Neuron (in vitro differentiated cells): ENCODE measurements around the gene LRP1.
A peak's percentile ranks its signal among the peaks of the same experiment; 100 is the strongest.

Experiments
- H2AFZ ChIP-seq: one replicate; pipeline ENCODE4 v1.6.1; 2013; ENCODE audit warnings: low read depth, mild to moderate bottlenecking, inconsistent platforms, low read length, moderate library complexity
- H3K27me3 ChIP-seq: one replicate; pipeline ENCODE4 v1.6.1; 2013; ENCODE audit warnings: low read length; ENCODE audit not compliant: insufficient read depth
- H3K36me3 ChIP-seq: one replicate; pipeline ENCODE4 v1.6.1; 2013; ENCODE audit warnings: low read length; ENCODE audit not compliant: insufficient read depth
- H3K4me1 ChIP-seq: one replicate; pipeline ENCODE4 v1.6.1; 2013; ENCODE audit warnings: low read length; ENCODE audit not compliant: insufficient read depth
- H3K4me3 ChIP-seq: 2 replicates; pipeline ENCODE4 v1.5.1; 2013; ENCODE audit warnings: mild to moderate bottlenecking, low read length, moderate library complexity
- H3K9me3 ChIP-seq: one replicate; pipeline ENCODE4 v1.6.1; 2013; ENCODE audit warnings: low read length

The LRP1 gene

DNA sequence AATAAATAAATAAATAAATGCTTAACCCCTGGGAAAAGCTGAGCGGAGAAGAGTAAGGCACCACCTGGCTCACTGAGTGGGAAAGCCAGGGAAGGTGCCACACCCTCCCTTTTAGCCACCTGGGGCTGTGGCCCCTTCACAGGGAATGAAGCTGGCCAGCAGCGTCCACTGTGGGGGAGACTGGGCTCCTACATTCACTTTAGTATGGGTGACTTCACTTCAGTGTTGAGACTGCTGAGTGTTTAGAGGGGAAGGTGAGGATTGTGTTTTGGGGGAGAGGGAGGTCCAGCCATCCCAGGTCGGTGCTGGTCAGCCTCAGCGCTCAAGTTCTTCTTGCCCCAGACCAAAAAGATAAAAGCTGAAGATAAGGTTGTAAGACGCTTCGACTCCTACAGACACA, 37.8 kb upstream of the LRP1 start:
- Histone ChIP-seq H3K4me3 (peak overlapping the region; percentile 91), H3K9me3 (no peaks in the 10 kb centered on the region), H3K36me3 (peaks cover 33% of the 10 kb centered on the region), H3K27me3 (no peaks in the 10 kb centered on the region), H2AFZ (no peak overlapping the region), H3K4me1 (peaks cover 52% of the 10 kb centered on the region)

DNA sequence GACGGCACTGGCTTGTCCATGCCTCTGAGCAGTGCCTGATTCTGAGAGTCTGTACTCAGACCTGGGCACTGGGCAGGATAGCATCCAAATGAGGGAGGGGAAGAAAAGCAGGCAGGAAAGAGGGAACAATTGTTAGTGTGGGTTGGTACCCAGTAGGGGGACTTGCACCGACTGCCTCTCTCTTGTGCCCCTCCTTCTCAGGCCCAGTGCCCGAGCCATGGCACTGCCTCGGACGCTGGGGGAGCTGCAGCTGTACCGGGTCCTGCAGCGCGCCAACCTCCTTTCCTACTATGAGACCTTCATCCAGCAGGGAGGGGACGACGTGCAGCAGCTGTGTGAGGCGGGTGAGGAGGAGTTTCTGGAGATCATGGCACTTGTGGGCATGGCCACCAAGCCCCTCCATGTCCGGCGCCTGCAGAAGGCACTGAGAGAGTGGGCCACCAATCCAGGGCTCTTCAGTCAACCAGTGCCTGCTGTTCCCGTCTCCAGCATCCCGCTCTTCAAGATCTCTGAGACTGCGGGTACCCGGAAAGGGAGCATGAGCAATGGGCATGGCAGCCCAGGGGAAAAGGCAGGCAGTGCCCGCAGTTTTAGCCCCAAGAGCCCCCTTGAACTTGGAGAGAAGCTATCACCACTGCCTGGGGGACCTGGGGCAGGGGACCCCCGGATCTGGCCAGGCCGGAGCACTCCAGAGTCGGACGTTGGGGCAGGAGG, 37.2 kb upstream of the LRP1 start:
- H3K27me3 ChIP-seq: no peaks in the 10 kb centered on the region
- peaks cover 48% of the 10 kb centered on the region for H3K4me1 ChIP-seq
- peaks cover 39% of the 10 kb centered on the region for H3K36me3 ChIP-seq
- H2AFZ ChIP-seq: no peak overlapping the region
- peak overlapping the region; percentile 91 for H3K4me3 ChIP-seq
- H3K9me3 ChIP-seq: no peaks in the 10 kb centered on the region

DNA sequence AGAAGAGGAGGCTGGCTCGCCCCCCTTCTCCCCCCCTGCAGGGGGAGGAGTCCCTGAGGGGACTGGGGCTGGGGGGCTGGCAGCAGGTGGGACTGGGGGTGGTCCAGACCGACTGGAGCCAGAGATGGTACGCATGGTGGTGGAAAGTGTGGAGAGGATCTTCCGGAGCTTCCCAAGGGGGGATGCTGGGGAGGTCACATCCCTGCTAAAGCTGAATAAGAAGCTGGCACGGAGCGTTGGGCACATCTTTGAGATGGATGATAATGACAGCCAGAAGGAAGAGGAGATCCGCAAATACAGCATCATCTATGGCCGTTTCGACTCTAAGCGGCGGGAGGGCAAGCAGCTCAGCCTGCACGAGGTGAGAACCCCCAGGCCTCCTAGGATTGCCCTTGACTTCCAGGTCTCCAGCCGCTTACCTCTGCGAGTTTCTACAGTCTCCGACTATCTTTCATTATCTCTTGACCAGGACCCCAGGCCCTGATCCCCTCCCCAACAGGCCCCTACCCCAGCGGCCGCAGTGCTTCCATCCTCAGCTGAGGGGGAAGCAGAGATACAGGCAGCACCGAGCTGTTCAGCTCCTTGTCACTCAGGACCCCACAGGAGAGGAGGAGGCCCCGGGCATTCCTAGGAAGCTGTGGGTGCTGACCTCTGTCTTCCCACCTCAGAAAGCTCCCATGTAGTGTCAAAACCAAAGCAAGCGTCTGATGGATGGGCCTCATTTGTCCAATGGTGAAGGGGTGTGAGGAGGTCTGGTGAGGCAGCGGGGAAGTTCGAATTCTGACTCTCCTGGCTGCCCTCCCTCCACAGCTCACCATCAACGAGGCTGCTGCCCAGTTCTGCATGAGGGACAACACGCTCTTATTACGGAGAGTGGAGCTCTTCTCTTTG, 36.4 kb upstream of the LRP1 start:
- H3K9me3 ChIP-seq: no peaks in the 10 kb centered on the region
- H3K4me3 ChIP-seq: no peak overlapping the region
- no peak overlapping the region for H2AFZ ChIP-seq
- H3K36me3 ChIP-seq: peaks cover 46% of the 10 kb centered on the region
- H3K4me1 ChIP-seq: peaks cover 43% of the 10 kb centered on the region
- H3K27me3 ChIP-seq: no peaks in the 10 kb centered on the region

DNA sequence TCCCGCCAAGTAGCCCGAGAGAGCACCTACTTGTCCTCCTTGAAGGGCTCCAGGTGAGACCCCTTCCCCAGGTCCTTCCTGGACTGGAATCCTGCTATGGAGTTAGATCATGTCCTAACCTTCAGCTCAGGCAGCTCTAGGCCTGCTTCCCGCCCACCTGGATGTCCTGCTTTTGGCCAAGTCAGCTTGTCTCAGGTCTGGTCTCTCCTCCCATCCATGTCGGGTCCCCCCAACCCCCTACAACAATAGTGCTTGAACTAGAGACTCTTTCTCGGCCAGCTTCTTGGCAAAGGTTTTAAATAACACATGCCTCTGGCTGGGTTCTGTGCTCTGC, 35.8 kb upstream of the LRP1 start:
- peaks cover 47% of the 10 kb centered on the region for H3K36me3 ChIP-seq
- H3K9me3 ChIP-seq: no peaks in the 10 kb centered on the region
- no peak overlapping the region for H3K4me3 ChIP-seq
- no peak overlapping the region for H2AFZ ChIP-seq
- no peaks in the 10 kb centered on the region for H3K27me3 ChIP-seq
- H3K4me1 ChIP-seq: peaks cover 41% of the 10 kb centered on the region

DNA sequence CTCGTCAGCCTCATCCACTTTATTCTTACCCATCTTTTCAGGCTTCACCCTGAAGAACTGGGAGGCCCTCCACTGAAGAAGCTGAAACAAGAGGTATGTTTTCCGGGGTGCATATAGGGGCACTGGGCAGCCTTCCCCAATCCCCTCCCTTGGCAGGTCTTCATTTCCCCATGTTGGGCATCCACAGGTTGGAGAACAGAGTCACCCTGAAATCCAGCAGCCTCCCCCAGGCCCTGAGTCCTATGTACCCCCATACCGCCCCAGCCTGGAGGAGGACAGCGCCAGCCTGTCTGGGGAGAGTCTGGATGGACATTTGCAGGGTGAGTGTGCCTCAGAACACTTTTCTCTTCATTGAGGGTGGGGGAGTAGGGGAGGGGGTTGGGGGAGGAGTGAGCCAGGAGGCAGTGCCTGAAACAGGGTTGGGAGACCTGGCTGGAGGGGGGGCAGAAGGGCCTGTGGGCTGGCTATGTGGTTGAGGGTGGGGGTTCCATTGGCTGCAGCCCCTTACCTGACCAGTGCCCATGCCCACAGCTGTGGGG, 35.3 kb upstream of the LRP1 start:
- H2AFZ ChIP-seq: no peak overlapping the region
- peaks cover 47% of the 10 kb centered on the region for H3K36me3 ChIP-seq
- H3K27me3 ChIP-seq: no peaks in the 10 kb centered on the region
- H3K9me3 ChIP-seq: no peaks in the 10 kb centered on the region
- no peak overlapping the region for H3K4me3 ChIP-seq
- H3K4me1 ChIP-seq: peaks cover 39% of the 10 kb centered on the region

DNA sequence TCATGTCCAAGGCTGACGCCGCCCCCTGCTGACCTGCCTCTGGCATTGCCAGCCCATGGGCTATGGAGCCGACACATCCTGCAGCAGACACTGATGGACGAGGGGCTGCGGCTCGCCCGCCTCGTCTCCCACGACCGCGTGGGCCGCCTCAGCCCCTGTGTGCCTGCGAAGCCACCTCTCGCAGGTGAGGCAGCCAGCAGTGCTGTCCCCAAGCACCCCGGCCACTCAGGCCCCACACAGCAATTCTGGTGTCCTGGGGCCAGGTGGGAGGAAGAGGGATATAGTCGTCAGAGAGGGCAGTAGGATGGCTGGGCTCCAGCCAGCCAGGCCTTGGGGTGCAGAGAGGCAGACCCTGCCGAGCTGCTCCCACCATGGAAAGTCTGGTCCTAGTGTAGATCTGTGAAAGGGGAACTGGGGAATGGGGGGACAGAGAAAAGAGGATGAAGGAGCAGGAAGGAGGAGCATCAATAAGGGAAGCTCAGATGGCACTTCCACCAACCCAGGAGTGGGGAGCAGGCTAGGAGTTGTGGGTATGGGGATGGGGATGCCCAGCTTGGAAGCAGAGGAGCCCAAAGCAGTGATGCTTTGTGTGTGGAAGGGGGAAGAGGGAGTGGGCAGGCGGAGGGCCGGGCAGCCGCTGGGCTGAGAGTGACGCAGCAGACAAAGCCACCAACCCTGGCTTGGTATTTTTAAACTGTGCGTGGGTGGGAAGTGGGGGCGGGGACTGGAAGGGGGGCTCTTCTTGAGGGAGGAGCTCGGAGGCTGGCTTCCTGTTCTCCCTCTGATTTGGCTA, 34.7 kb upstream of the LRP1 start:
- H3K36me3 ChIP-seq: peaks cover 47% of the 10 kb centered on the region
- no peak overlapping the region for H3K4me3 ChIP-seq

DNA sequence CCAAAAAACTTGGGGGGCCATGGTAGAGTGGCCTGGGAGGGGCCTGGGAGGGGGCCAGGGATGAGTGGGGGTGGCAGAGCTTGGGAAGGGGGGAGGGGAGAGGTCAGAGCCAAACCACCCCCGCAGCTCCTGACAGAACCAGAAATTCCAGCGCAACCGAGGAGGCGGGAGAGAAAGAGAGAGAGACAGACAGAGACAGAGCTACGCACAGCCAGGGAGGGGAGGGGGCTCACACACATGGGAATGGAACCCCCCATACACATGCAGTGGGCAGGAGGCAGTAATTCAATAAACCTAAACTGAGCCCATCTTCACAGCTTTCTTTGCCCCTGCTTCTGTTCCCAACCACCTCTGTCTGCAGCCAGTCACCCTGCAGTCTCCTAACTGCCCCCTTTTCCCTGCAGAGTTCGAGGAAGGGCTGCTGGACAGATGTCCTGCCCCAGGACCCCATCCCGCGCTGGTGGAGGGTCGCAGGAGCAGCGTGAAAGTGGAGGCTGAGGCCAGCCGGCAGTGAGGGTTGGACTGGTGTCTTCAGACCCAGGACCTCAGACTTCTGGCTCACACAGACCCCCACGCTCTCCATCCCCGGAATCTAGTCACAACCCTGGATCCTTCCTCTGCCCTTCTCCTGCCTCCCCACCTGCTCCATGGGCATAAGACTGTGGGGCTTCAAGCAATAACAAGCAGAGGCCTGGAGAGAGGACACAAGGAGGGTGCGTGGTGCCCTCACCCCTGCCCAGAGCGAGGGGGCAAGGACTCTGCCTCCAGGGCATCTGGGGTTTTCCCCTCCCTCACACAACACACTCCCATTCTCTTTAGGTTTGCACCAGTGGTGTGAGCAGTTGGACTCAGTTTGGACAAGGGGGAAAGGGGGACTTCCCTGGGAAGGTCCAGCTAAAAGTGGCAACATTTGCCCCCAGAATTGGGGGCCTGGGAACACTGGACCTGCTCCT, 33.8 kb upstream of the LRP1 start:
- Histone ChIP-seq H3K4me1 (peaks cover 34% of the 10 kb centered on the region), H2AFZ (no peak overlapping the region), H3K9me3 (no peaks in the 10 kb centered on the region), H3K36me3 (peaks cover 47% of the 10 kb centered on the region), H3K27me3 (no peaks in the 10 kb centered on the region), H3K4me3 (no peak overlapping the region)

More for the DNA sequence above, 34.7 kb upstream of the LRP1 start:
- H2AFZ ChIP-seq: no peak overlapping the region
- no peaks in the 10 kb centered on the region for H3K27me3 ChIP-seq
- peaks cover 34% of the 10 kb centered on the region for H3K4me1 ChIP-seq
- H3K9me3 ChIP-seq: no peaks in the 10 kb centered on the region

DNA sequence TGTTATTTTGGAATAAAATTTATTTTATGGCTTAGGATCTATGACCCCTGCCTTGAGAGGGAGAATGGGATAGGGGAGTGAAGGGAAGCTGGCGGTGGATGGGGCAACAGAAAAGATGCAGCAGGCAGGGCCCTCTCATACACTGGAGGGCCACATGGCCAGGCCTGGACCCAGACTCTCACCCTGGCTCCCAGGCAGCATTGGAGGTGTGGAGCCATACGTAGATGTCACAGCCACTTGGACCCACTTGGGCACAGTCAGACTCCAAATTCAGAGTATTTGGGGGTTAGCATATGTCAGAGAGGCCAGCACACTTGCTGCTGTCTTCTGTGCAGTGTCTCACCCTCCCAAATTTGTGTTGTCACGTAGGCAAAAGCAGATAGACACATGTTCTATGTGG, 32.8 kb upstream of the LRP1 start:
- Histone ChIP-seq H3K4me1 (peaks cover 33% of the 10 kb centered on the region), H3K36me3 (peaks cover 51% of the 10 kb centered on the region), H2AFZ (no peak overlapping the region), H3K4me3 (no peak overlapping the region), H3K9me3 (no peaks in the 10 kb centered on the region), H3K27me3 (no peaks in the 10 kb centered on the region)

DNA sequence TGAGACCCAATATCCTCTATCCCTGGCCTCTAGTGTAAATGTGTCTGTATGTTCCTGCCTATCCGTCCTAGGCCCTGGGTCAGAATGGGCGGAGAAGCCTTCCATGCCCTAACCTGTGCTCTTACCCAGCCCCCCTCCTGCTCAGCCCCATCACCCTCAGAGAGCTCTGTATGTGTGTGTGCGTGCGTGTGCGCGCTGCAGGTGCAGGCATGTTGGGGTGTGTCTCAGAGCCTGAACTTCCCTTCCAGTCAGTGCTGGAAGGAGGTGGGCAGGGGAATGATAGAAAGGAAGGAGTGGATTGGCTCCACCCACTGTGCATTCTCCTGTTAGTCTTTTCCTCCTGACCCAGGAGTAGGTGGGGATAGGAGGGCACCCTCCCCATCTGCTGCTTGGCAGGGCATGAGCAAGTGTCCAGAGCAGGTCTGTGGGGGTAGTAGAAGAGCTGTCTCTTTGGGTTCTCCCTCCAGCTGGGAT, 32.1 kb upstream of the LRP1 start:
- Histone ChIP-seq H3K9me3 (no peaks in the 10 kb centered on the region), H3K36me3 (peaks cover 48% of the 10 kb centered on the region), H2AFZ (no peak overlapping the region), H3K4me1 (peaks cover 26% of the 10 kb centered on the region), H3K27me3 (no peaks in the 10 kb centered on the region), H3K4me3 (no peak overlapping the region)

DNA sequence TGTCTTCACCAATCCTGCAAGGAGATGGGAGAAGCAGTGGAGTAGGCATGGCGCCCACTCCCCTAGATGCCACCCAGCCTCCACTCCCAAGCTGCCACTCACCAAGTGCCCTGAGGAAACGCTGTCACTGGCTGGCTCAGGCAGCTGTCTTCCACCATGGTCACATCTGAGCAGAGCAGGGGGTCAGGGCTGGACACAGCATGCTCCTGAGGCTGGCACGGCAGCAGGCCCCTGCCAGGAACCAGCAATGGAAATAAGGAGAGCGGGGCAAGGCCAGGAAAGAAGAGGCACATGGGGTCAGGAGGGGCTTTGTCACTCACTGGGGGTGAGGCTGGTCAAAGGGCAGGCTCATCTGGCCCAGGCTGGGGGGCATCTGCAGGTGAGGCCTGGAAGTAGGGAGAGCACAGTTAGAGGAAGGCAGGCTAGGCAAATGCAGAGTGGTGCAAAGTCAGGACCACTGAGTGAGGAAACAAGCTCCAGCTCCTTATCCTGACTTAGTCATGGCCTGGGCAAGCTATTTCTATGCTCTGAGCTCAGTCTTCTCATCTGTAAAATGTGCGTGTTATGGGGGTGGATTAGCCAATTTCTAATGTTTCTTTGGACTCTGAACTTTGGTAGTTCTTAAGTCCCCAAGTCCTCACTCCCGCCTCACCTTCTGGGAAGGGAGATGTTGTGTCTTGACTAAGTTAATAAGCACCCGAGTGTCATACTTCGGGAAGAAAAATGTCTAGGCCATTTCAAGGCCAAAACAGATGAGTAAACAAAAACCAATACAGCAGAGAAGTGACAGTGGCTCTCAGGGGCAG, 31.3 kb upstream of the LRP1 start:
- H3K27me3 ChIP-seq: no peaks in the 10 kb centered on the region
- no peak overlapping the region for H3K4me3 ChIP-seq
- H3K9me3 ChIP-seq: no peaks in the 10 kb centered on the region
- peaks cover 40% of the 10 kb centered on the region for H3K36me3 ChIP-seq
- no peak overlapping the region for H2AFZ ChIP-seq
- peaks cover 24% of the 10 kb centered on the region for H3K4me1 ChIP-seq

DNA sequence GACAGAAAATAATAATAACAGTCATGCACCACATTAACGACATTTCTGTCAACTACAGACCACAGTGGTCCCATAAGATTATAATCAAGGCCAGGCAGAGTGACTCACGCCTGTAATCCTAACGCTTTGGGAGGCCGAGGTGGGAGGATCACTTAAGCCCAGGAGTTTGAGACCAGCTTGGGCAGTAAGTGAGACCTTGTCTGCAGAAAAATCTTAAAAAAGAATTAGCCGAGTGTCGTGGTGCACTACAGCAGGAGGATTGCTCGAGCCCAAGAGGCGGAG, 30.8 kb upstream of the LRP1 start:
- no peak overlapping the region for H3K4me3 ChIP-seq
- peaks cover 34% of the 10 kb centered on the region for H3K36me3 ChIP-seq
- H3K4me1 ChIP-seq: peaks cover 26% of the 10 kb centered on the region

More for the DNA sequence above, 30.8 kb upstream of the LRP1 start:
- Histone ChIP-seq H3K9me3 (no peaks in the 10 kb centered on the region), H2AFZ (no peak overlapping the region), H3K27me3 (no peaks in the 10 kb centered on the region)
